HG03521 (cell line): ENCODE measurements around the gene SQSTM1.

Experiments
- ATAC-seq: cut with Tn5 transposase; IDR thresholded peaks from one replicate; pipeline ENCODE4 v1.9.1; 2021; ENCODE audit warnings: mild to moderate bottlenecking, moderate library complexity; ENCODE audit not compliant: unreplicated experiment

Gene SQSTM1

GRCh38 chr5:179794575-179794974, 26.1 kb upstream of the SQSTM1 start:
- ATAC-seq, result no peak

- ATAC-seq, result no peak
Measured at GRCh38 chr5:179795049-179795862, 25.4 kb upstream of the SQSTM1 start.

GRCh38 chr5:179795863-179796833, 24.6 kb upstream of the SQSTM1 start:
- ATAC-seq, result peak; percentile 62

- no peak for ATAC-seq
Measured at GRCh38 chr5:179796877-179797608, 23.7 kb upstream of the SQSTM1 start.

- no peak for ATAC-seq
Measured at GRCh38 chr5:179797741-179798140, 23.0 kb upstream of the SQSTM1 start.

- no peak for ATAC-seq
Measured at GRCh38 chr5:179798144-179798770, 22.4 kb upstream of the SQSTM1 start.

GRCh38 chr5:179798771-179799643, 21.7 kb upstream of the SQSTM1 start:
- no peak for ATAC-seq

- no peak for ATAC-seq
Measured at GRCh38 chr5:179799644-179799973, 21.1 kb upstream of the SQSTM1 start.

- no peak for ATAC-seq
Measured at GRCh38 chr5:179800071-179800695, 20.5 kb upstream of the SQSTM1 start.

- ATAC-seq, result no peak
Measured at GRCh38 chr5:179800696-179801201, 20.0 kb upstream of the SQSTM1 start.

GRCh38 chr5:179801304-179802206, 19.1 kb upstream of the SQSTM1 start:
- ATAC-seq, result no peak

GRCh38 chr5:179802207-179802883, 18.4 kb upstream of the SQSTM1 start:
- no peak for ATAC-seq

- ATAC-seq, result no peak
Measured at GRCh38 chr5:179802950-179803562, 17.6 kb upstream of the SQSTM1 start.

GRCh38 chr5:179803651-179804554, 16.8 kb upstream of the SQSTM1 start:
- ATAC-seq, result no peak

GRCh38 chr5:179804555-179804947, 16.2 kb upstream of the SQSTM1 start:
- no peak for ATAC-seq

- no peak for ATAC-seq
Measured at GRCh38 chr5:179805070-179805528, 15.6 kb upstream of the SQSTM1 start.
